ENCODE measurements around the gene BBX.
"Not testable (repeated sequence)": the region's sequence is repeated elsewhere in the genome, so short reads cannot be mapped to it uniquely, and the experiment has no call there.

DNA sequence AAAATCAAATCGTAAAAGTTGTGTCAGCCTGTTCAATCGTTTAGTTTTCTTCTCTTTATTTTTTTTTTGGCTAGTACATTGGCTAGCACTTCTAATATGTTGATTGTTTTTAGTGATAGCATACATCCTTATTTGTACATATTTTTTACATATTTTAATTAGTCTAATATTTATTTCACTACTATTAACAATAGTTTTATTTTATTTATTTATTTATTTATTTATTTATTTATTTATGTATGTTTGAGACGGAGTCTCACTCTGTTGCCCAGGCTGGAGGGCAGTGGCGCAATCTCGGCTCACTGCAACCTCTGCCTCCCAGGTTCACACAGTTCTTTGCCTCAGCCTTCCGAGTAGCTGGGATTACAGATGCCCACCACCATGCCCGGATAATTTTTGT is 42.5 kb downstream of the BBX start:
- TF ChIP-seq POLR2AphosphoS5, POLR2A (IDR thresholded peaks at IDR 0.05; ENCODE audit: low read depth, low read length): not testable (repeated sequence)

All from GM12892 (cell line).